Fibroblast of lung (primary cell): ENCODE results near the gene PSMB2.

Experiments
- EZH2 ChIP-seq: IDR thresholded peaks from 2 replicates; pipeline ENCODE4 v1.5.1; 2012; ENCODE audit warnings: low read length, control low read depth, mild to moderate bottlenecking; ENCODE audit errors: missing control alignments
- TF ChIP-seq, protein P1 (sequence below), 2 donors: IDR thresholded peaks in 1 of 2; conservative IDR thresholded peaks in 1 of 2; 1 replicate in 1 of 2; 2 replicates in 1 of 2; pipeline ENCODE4 v1.5.1; 2011 to 2012; ENCODE audit warnings: low read length in 2 of 2, control low read depth in 1 of 2, inconsistent platforms in 1 of 2, low read depth in 1 of 2, mild to moderate bottlenecking in 1 of 2

GRCh38 chr1:35642471-35642955 is 1.2 kb upstream of the PSMB2 start:
- TF ChIP-seq, protein P1, sequence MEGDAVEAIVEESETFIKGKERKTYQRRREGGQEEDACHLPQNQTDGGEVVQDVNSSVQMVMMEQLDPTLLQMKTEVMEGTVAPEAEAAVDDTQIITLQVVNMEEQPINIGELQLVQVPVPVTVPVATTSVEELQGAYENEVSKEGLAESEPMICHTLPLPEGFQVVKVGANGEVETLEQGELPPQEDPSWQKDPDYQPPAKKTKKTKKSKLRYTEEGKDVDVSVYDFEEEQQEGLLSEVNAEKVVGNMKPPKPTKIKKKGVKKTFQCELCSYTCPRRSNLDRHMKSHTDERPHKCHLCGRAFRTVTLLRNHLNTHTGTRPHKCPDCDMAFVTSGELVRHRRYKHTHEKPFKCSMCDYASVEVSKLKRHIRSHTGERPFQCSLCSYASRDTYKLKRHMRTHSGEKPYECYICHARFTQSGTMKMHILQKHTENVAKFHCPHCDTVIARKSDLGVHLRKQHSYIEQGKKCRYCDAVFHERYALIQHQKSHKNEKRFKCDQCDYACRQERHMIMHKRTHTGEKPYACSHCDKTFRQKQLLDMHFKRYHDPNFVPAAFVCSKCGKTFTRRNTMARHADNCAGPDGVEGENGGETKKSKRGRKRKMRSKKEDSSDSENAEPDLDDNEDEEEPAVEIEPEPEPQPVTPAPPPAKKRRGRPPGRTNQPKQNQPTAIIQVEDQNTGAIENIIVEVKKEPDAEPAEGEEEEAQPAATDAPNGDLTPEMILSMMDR (conservative IDR thresholded peaks at IDR 0.05 in 1 of 2, IDR thresholded peaks at IDR 0.05 in 1 of 2; ENCODE audit: low read depth in 1 of 2, low read length in 2 of 2): no peak
- no peak for TF ChIP-seq EZH2
